Placental epithelial cell (primary cell): ENCODE results near the gene GAB3. TPM values are rescaled to one million over a fixed set of nuclear protein-coding genes. Genes with fewer than 3 reads are reported as not detected.

ENCODE experiments used
- small RNA-seq: library from RNA; depleted of rRNA; stranded (forward); fragments of <200 nt; gene quantifications from one replicate; pipeline ENCODE3, GENCODE V24; 2012
- total RNA-seq: library from RNA; depleted of rRNA; stranded (reverse); fragments of >200 nt; gene quantifications from 2 replicates; pipeline ENCODE4 v1.2.3, GENCODE V29; 2012

The GAB3 gene
- 0.11 and 0.39 TPM in 2 replicates for total RNA-seq

GRCh38 chrX:154750301-154751202, at the start of gene GAB3:
Gene GAB3, minus strand, starts transcription at chrX:154751077. Its CDS starts 52 bp downstream, at chrX:154751025.

GRCh38 chrX:154762537-154763296, 11.8 kb upstream of the GAB3 start, which contains the start of gene DKC1:
Gene DKC1, plus strand, starts transcription at chrX:154762864. Its CDS starts 102 bp downstream, at chrX:154762966.

GRCh38 chrX:154653413-154653812, 97.5 kb downstream of the GAB3 start, which contains the start of gene CTAG2:
Gene CTAG2, minus strand, starts transcription at chrX:154653579. Its CDS starts 64 bp downstream, at chrX:154653515.

Small RNA genes lying within 50 kb of the gene (small RNA-seq; reads per million reads assigned to genes)
- gene SNORA36A: not detected

Other genes with a start within 250 kb of the GAB3 start
- 25.9 and 31.6 TPM in 2 replicates for gene FAM3A, start 234.8 kb downstream of the GAB3 start, total RNA-seq
- gene G6PD, start 204.2 kb downstream of the GAB3 start, total RNA-seq: 44.8 and 112 TPM in 2 replicates
- 12.2 and 16.1 TPM in 2 replicates for gene IKBKG, start 203.5 kb downstream of the GAB3 start, total RNA-seq
- not detected in 2 replicates for gene CTAG1A, start 165.9 kb downstream of the GAB3 start, total RNA-seq
- not detected in 2 replicates for gene CTAG1B, start 131.8 kb downstream of the GAB3 start, total RNA-seq
- gene CTAG2, start 97.5 kb downstream of the GAB3 start, total RNA-seq: 0.39 TPM in 1 of 2 replicates, not detected in the other
- gene DKC1, start 11.8 kb upstream of the GAB3 start, total RNA-seq: 20.4 and 26.1 TPM in 2 replicates
- 6.7 and 9.2 TPM in 2 replicates for gene MPP1, start 54.4 kb upstream of the GAB3 start, total RNA-seq
- gene SMIM9, start 83.6 kb upstream of the GAB3 start, total RNA-seq: not detected in 2 replicates
- gene F8A1, start 135.3 kb upstream of the GAB3 start, total RNA-seq: 4.3 and 7.9 TPM in 2 replicates